ENCODE results near the gene PTPRN2.

DNA sequence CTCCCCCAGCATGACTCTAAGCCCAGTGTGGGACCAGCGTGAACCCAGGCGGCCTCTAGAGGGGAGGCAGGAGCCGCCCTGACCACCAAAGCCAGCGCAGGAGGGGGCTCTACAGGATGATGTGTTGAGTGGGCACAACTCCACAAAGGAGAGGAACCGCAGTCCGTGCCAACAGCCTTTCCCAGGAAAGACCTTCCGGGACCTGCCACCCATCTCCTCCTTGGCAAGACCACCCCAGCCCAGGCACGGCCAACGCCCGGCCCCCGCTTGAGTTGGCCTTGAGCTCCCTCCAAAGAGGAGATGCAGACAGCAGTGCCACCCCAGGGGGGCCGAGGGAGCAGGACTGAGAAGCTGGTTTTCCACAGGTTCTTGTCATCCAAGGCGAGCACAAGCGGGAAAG, 38.9 kb downstream of the PTPRN2 start:
- TF ChIP-seq EP300 (IDR thresholded peaks at IDR 0.05; ENCODE audit: low read length) (no peak), ZZZ3 (IDR thresholded peaks at IDR 0.05) (no peak), CTCF (IDR thresholded peaks at IDR 0.05 in 2 of 3, conservative IDR thresholded peaks at IDR 0.05 in 1 of 3; ENCODE audit: insufficient read depth in 2 of 3, low read depth in 1 of 3, low read length in 3 of 3) (0 out of 6 replicates have a peak, but pooled peaks of 2 of the 3 experiments have one; percentile 22 to 26)
- TF ChIP-seq, protein P1, sequence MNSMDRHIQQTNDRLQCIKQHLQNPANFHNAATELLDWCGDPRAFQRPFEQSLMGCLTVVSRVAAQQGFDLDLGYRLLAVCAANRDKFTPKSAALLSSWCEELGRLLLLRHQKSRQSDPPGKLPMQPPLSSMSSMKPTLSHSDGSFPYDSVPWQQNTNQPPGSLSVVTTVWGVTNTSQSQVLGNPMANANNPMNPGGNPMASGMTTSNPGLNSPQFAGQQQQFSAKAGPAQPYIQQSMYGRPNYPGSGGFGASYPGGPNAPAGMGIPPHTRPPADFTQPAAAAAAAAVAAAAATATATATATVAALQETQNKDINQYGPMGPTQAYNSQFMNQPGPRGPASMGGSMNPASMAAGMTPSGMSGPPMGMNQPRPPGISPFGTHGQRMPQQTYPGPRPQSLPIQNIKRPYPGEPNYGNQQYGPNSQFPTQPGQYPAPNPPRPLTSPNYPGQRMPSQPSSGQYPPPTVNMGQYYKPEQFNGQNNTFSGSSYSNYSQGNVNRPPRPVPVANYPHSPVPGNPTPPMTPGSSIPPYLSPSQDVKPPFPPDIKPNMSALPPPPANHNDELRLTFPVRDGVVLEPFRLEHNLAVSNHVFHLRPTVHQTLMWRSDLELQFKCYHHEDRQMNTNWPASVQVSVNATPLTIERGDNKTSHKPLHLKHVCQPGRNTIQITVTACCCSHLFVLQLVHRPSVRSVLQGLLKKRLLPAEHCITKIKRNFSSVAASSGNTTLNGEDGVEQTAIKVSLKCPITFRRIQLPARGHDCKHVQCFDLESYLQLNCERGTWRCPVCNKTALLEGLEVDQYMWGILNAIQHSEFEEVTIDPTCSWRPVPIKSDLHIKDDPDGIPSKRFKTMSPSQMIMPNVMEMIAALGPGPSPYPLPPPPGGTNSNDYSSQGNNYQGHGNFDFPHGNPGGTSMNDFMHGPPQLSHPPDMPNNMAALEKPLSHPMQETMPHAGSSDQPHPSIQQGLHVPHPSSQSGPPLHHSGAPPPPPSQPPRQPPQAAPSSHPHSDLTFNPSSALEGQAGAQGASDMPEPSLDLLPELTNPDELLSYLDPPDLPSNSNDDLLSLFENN (IDR thresholded peaks at IDR 0.05; ENCODE audit: low read depth in 2 of 2, low read length in 2 of 2): no peak
